Activated CD4-positive, alpha-beta memory T cell treated with anti-CD3 and anti-CD28 coated beads for 36 hours (primary cell): ENCODE measurements around the gene CCDC124. TPM values are rescaled to one million over a fixed set of nuclear protein-coding genes. Genes with fewer than 3 reads are reported as not detected.
"Not testable (repeated sequence)": the region's sequence is repeated elsewhere in the genome, so short reads cannot be mapped to it uniquely, and the experiment has no call there.

Experiments used
- CTCF ChIA-PET: fragments of 350-600 bp; sonication (Branson Sonifier 250); formaldehyde crosslinking; loops from one replicate; lab custom pipeline; 2021; ENCODE audit warnings: antibody characterized with exemption, inconsistent platforms; lab: Charles Lee
- POLR2A ChIA-PET: fragments of 350-600 bp; sonication (Branson Sonifier 250); formaldehyde crosslinking; loops from one replicate; lab custom pipeline; 2021; ENCODE audit warnings: antibody characterized with exemption; lab: Charles Lee
- DNase-seq: peaks from one replicate; pipeline ENCODE4 v3.0.0-alpha.2; 2020
- H3K27ac Mint-ChIP-seq: one replicate; pipeline ENCODE4 v1.8.0; 2021; ENCODE audit warnings: mixed read lengths
- H3K27me3 Mint-ChIP-seq: one replicate; pipeline ENCODE4 v1.8.0; 2021; ENCODE audit warnings: mixed read lengths
- H3K36me3 Mint-ChIP-seq: one replicate; pipeline ENCODE4 v1.8.0; 2021; ENCODE audit warnings: mixed read lengths
- H3K4me1 Mint-ChIP-seq: one replicate; pipeline ENCODE4 v1.8.0; 2021; ENCODE audit warnings: low read depth, mixed read lengths
- H3K4me3 Mint-ChIP-seq: one replicate; pipeline ENCODE4 v1.8.0; 2021; ENCODE audit warnings: mild to moderate bottlenecking, mixed read lengths
- H3K9me3 Mint-ChIP-seq: one replicate; pipeline ENCODE4 v1.8.0; 2021; ENCODE audit warnings: mixed read lengths
- intact Hi-C: fragments of 100-400 bp; cut with micrococcal nuclease; formaldehyde crosslinking; loops from one replicate; pipeline ENCODE4 v1.15.1; 2023
- total RNA-seq, 2 experiments: library from RNA; stranded (reverse); gene quantifications; one replicate each; pipeline ENCODE4 v1.2.3, GENCODE V29; 2021

The CCDC124 gene
- 100 to 1,000 TPM; 101 to 105 TPM for total RNA-seq

GRCh38 chr19:17932485-17933338 is at the start of gene CCDC124:
Gene CCDC124 (plus strand): TSS chr19:17933015. CDS start chr19:17936421, 3,406 bp downstream.
- peak within 1 kb of the TSS; percentile 91 for H3K4me3 Mint-ChIP-seq
- no peaks in the 10 kb centered on the region for H3K27me3 Mint-ChIP-seq
- POLR2A ChIA-PET = interaction anchor here (1.0 to 6.8 kb wide), 9 partner anchors 10 to 90 kb away, joined by 3 to 93 read pairs (median 6); partner anchors contain the start of genes JAK3, RPL18A and SLC5A5

GRCh38 chr19:17883627-17884410 is 49.0 kb upstream of the CCDC124 start:
- no peaks in the 10 kb centered on the region for H3K9me3 Mint-ChIP-seq
- intact Hi-C loops = no loop called here
- no peaks in the 10 kb centered on the region for H3K36me3 Mint-ChIP-seq
- POLR2A ChIA-PET = no interaction called here
- no peaks in the 10 kb centered on the region for H3K27me3 Mint-ChIP-seq
- CTCF ChIA-PET = no interaction called here
- no peak overlapping the region for H3K27ac Mint-ChIP-seq
- no peaks in the 10 kb centered on the region for H3K4me1 Mint-ChIP-seq
- no peak for DNase-seq
- no peak overlapping the region for H3K4me3 Mint-ChIP-seq

More at GRCh38 chr19:17932485-17933338, at the start of gene CCDC124:
- Mint-ChIP-seq H3K4me1 (peaks cover 30% of the 10 kb centered on the region), H3K36me3 (peaks cover 5% of the 10 kb centered on the region), H3K27ac (peak within 1 kb of the TSS; percentile 92), H3K9me3 (no peaks in the 10 kb centered on the region)
- CTCF ChIA-PET = interaction anchor here (0.6 to 9.9 kb wide), 20 partner anchors 11 to 1090 kb away, joined by 3 to 289 read pairs (median 4); partner anchors contain the start of genes FCHO1, JAK3, MAP1S and RPL18A
- intact Hi-C loops = loop anchor here (1.0 to 5.0 kb wide), 4 partner anchors 60 to 220 kb away; partner anchors contain the start of genes PIK3R2 and RPL18A
- peak; percentile 96 for DNase-seq

GRCh38 chr19:17886515-17886914 is 46.3 kb upstream of the CCDC124 start:
- no peak for DNase-seq
- Mint-ChIP-seq H3K4me1 (no peaks in the 10 kb centered on the region), H3K9me3 (no peaks in the 10 kb centered on the region), H3K27ac (no peak overlapping the region), H3K4me3 (no peak overlapping the region), H3K27me3 (no peaks in the 10 kb centered on the region), H3K36me3 (no peaks in the 10 kb centered on the region)
- intact Hi-C loops = no loop called here
- ChIA-PET CTCF (no interaction called here), POLR2A (no interaction called here)

GRCh38 chr19:17887221-17887620 is 45.6 kb upstream of the CCDC124 start:
- intact Hi-C loops, H3K4me1 Mint-ChIP-seq, H3K4me3 Mint-ChIP-seq, H3K27me3 Mint-ChIP-seq, DNase-seq, H3K27ac Mint-ChIP-seq, POLR2A ChIA-PET, H3K9me3 Mint-ChIP-seq, H3K36me3 Mint-ChIP-seq, CTCF ChIA-PET: not testable (repeated sequence)

- CTCF ChIA-PET = interaction anchor here (1.5 kb wide), 1 partner anchor 58 kb away, joined by 4 read pairs; no protein-coding TSS in a partner anchor
- Mint-ChIP-seq H3K27ac (no peak overlapping the region), H3K36me3 (no peaks in the 10 kb centered on the region), H3K9me3 (no peaks in the 10 kb centered on the region), H3K4me1 (no peaks in the 10 kb centered on the region), H3K4me3 (no peak overlapping the region), H3K27me3 (no peaks in the 10 kb centered on the region)
- intact Hi-C loops = no loop called here
- POLR2A ChIA-PET = no interaction called here
- DNase-seq = no peak
Observed at GRCh38 chr19:17888260-17888659, 44.6 kb upstream of the CCDC124 start.

- CTCF ChIA-PET = interaction anchor here (1.5 kb wide), 1 partner anchor 56 kb away, joined by 4 read pairs; no protein-coding TSS in a partner anchor
- H3K27me3 Mint-ChIP-seq = no peaks in the 10 kb centered on the region
Observed at GRCh38 chr19:17889609-17890214, 43.1 kb upstream of the CCDC124 start.

GRCh38 chr19:17893766-17894165 is 39.0 kb upstream of the CCDC124 start:
- H3K27me3 Mint-ChIP-seq = no peaks in the 10 kb centered on the region
- H3K4me1 Mint-ChIP-seq = no peaks in the 10 kb centered on the region
- H3K36me3 Mint-ChIP-seq = no peaks in the 10 kb centered on the region
- DNase-seq = no peak
- ChIA-PET CTCF (no interaction called here), POLR2A (no interaction called here)
- no peak overlapping the region for H3K27ac Mint-ChIP-seq
- no peak overlapping the region for H3K4me3 Mint-ChIP-seq
- no peaks in the 10 kb centered on the region for H3K9me3 Mint-ChIP-seq
- intact Hi-C loops = no loop called here

More at GRCh38 chr19:17889609-17890214, 43.1 kb upstream of the CCDC124 start:
- H3K36me3 Mint-ChIP-seq = no peaks in the 10 kb centered on the region
- no peaks in the 10 kb centered on the region for H3K9me3 Mint-ChIP-seq
- H3K4me3 Mint-ChIP-seq = no peak overlapping the region
- intact Hi-C loops = no loop called here
- DNase-seq = peak; percentile 25
- H3K4me1 Mint-ChIP-seq = no peaks in the 10 kb centered on the region
- POLR2A ChIA-PET = no interaction called here
- no peak overlapping the region for H3K27ac Mint-ChIP-seq

- intact Hi-C loops = no loop called here
- no peaks in the 10 kb centered on the region for H3K9me3 Mint-ChIP-seq
- CTCF ChIA-PET = no interaction called here
- POLR2A ChIA-PET = no interaction called here
- no peak for DNase-seq
- H3K27ac Mint-ChIP-seq = no peak overlapping the region
- H3K27me3 Mint-ChIP-seq = peaks cover 7% of the 10 kb centered on the region
- H3K4me3 Mint-ChIP-seq = no peak overlapping the region
- H3K36me3 Mint-ChIP-seq = no peaks in the 10 kb centered on the region
- no peaks in the 10 kb centered on the region for H3K4me1 Mint-ChIP-seq
Observed at GRCh38 chr19:17902701-17903100, 30.1 kb upstream of the CCDC124 start.

GRCh38 chr19:17908244-17908643 is 24.6 kb upstream of the CCDC124 start:
- H3K9me3 Mint-ChIP-seq = peaks cover 6% of the 10 kb centered on the region
- H3K4me1 Mint-ChIP-seq = no peaks in the 10 kb centered on the region
- peaks cover under 1% of the 10 kb centered on the region for H3K36me3 Mint-ChIP-seq
- H3K4me3 Mint-ChIP-seq = no peak overlapping the region
- CTCF ChIA-PET = no interaction called here
- DNase-seq = no peak
- intact Hi-C loops = no loop called here
- no peak overlapping the region for H3K27ac Mint-ChIP-seq
- H3K27me3 Mint-ChIP-seq = peaks cover 4% of the 10 kb centered on the region
- POLR2A ChIA-PET = no interaction called here

GRCh38 chr19:17909003-17909732 is 23.6 kb upstream of the CCDC124 start:
- POLR2A ChIA-PET = no interaction called here
- peaks cover 13% of the 10 kb centered on the region for H3K9me3 Mint-ChIP-seq
- no peaks in the 10 kb centered on the region for H3K4me1 Mint-ChIP-seq
- H3K27ac Mint-ChIP-seq = no peak overlapping the region
- intact Hi-C loops = no loop called here
- H3K27me3 Mint-ChIP-seq = peaks cover under 1% of the 10 kb centered on the region
- no peak for DNase-seq
- no peak overlapping the region for H3K4me3 Mint-ChIP-seq
- CTCF ChIA-PET = interaction anchor here (0.7 kb wide), 1 partner anchor 216 kb away, joined by 3 read pairs; no protein-coding TSS in a partner anchor
- peaks cover 1% of the 10 kb centered on the region for H3K36me3 Mint-ChIP-seq

GRCh38 chr19:17910791-17911360 is 21.9 kb upstream of the CCDC124 start:
- no peak for DNase-seq
- no peaks in the 10 kb centered on the region for H3K27me3 Mint-ChIP-seq
- ChIA-PET POLR2A (no interaction called here), CTCF (no interaction called here)
- peaks cover 1% of the 10 kb centered on the region for H3K36me3 Mint-ChIP-seq
- H3K4me1 Mint-ChIP-seq = no peaks in the 10 kb centered on the region
- peaks cover 13% of the 10 kb centered on the region for H3K9me3 Mint-ChIP-seq
- no peak overlapping the region for H3K4me3 Mint-ChIP-seq
- H3K27ac Mint-ChIP-seq = no peak overlapping the region
- intact Hi-C loops = no loop called here
